Pancreas (tissue), 10 donors: ENCODE data around the gene BCAS3. TPM values are rescaled to one million over a fixed set of nuclear protein-coding genes. Genes with fewer than 3 reads are reported as not detected.

ENCODE experiments used
- ATAC-seq, 4 donors: fragments of 200-7000 bp; cut with Tn5 transposase; one replicate each; pipeline versions ENCODE4 v1.8.0 to v1.9.1; 2020; ENCODE audit warnings: mild to moderate bottlenecking in 4 of 4, moderate library complexity in 4 of 4
- DNase-seq, 6 donors: peaks; one replicate each; pipeline ENCODE4 v3.0.0-alpha.2; 2020
- FAIRE-seq: peaks from 2 replicates; lab custom pipeline; 2012; peaks lifted over from hg19 to GRCh38; lab: Jason Lieb, UNC
- H3K27ac ChIP-seq, 4 donors: fragments of 200-600 bp; sonication (generic); 1 replicate in 3 of 4; 2 replicates in 1 of 4; pipeline versions ENCODE4 v1.5.0 to v1.8.0; 2020
- H3K27me3 ChIP-seq, 4 donors: fragments of 200-600 bp; one replicate each; pipeline ENCODE4 v1.8.0; 2021
- H3K36me3 ChIP-seq, 3 donors: fragments of 200-600 bp; sonication (generic) in 1 of 3; one replicate each; pipeline versions ENCODE4 v1.5.0 to v1.8.0; 2020 to 2021
- H3K4me1 ChIP-seq, 3 donors: fragments of 200-600 bp; one replicate each; pipeline ENCODE4 v1.8.0; 2021
- H3K4me3 ChIP-seq, 4 donors: fragments of 200-600 bp; sonication (generic) in 2 of 4; one replicate each; pipeline versions ENCODE4 v1.5.0 to v1.8.0; 2020 to 2021
- H3K9me3 ChIP-seq, 4 donors: fragments of 200-600 bp; one replicate each; pipeline ENCODE4 v1.8.0; 2021
- WGBS, 2 donors: extraction: QIAGEN DNeasy Blood & Tissue Kit; methylation state at CpG; one replicate each; pipeline ENCODE4 v1.1.7; 2013; 5-methylcytosine and 5-hydroxymethylcytosine counted together
- intact Hi-C, 3 donors: fragments of 100-400 bp; cut with DNase I; formaldehyde crosslinking; loops; one replicate each; pipeline versions ENCODE4 v1.11.1 to v1.14.2; 2022
- polyA plus RNA-seq, 2 donors: library from polyadenylated mRNA; stranded (reverse); fragments of 200-250 nt; gene quantifications; one replicate each; pipeline ENCODE4 v1.2.3, GENCODE V29; 2013
- total RNA-seq, 6 donors: library from RNA; stranded (reverse); fragmentation: NEBNext Ultra II Directional in 4 of 6; extraction: Animal tissue kit (Norgen Biotek cat#: 25700) in 4 of 6; gene quantifications; one replicate each; pipeline versions ENCODE4 v1.2.1 to v1.2.4, GENCODE V29; 2021 to 2023
- TF ChIP-seq, protein P1 (sequence below), 4 donors: fragments of 200-600 bp; sonication (generic) in 3 of 4; IDR thresholded peaks; one replicate each; pipeline versions ENCODE4 v1.5.0 to v1.8.0; 2021; ENCODE audit warnings: antibody characterized with exemption in 4 of 4
- donor health status: healthy with polysubstance abuse.
- donor health status: DM: no; HTN: no; CAD: no; lungs with moderate emphysema.
- donor health status: DM: no; HTN: no; CAD: no.
- donor health status: control.
- donor health status: control.
- donor health status: Bipolar disorder and iron deficiency.
- donor health status: DM: yes; HTN: yes; CAD: no.
- donor health status: DM: no; HTN: no; CAD: no.
- donor health status: DM: no; HTN: no; CAD: no.
- donor health status: DM: yes; HTN: yes; CAD: no.

BCAS3 gene
- total and polyA plus RNA-seq, 8 donors: 4.6 to 27.7 (median 13.2) TPM

DNA sequence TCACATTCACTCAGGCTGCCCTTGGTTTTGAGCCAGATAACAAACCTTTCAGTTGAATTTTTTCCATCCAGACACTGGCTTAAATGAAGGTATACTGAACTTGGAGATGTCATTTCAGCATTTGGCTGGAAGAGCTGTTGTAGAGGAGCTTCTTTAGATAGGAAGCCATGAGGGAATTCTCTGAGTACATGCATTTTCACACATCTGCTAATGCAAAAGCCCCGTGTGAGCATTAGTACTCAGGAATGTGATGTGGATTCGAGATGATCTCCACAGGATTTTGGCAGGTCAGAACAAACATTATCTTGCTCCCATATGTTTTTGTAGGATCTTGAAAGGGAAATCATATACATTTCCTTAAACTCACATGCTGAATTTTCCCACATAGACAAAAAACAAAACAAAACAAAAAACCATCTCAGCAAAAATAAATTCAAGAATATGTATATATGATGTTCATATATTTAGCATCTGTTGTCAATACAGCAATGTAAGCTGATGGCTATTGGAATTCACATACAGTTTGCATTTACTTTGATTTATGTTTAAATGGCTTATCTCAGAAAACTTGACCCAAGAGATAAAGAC lies 444.8 kb downstream of the BCAS3 start:
- 74% methylated on average over 2 of the region's 2 CpGs for WGBS, 2 donors
- intact Hi-C loops: no loop called here
- no peak overlapping the region for H3K4me3 ChIP-seq
- no peaks in the 10 kb centered on the region for H3K4me1 ChIP-seq
- H3K27ac ChIP-seq: no peak overlapping the region
- no peaks in the 10 kb centered on the region for H3K36me3 ChIP-seq
- TF ChIP-seq, protein P1, sequence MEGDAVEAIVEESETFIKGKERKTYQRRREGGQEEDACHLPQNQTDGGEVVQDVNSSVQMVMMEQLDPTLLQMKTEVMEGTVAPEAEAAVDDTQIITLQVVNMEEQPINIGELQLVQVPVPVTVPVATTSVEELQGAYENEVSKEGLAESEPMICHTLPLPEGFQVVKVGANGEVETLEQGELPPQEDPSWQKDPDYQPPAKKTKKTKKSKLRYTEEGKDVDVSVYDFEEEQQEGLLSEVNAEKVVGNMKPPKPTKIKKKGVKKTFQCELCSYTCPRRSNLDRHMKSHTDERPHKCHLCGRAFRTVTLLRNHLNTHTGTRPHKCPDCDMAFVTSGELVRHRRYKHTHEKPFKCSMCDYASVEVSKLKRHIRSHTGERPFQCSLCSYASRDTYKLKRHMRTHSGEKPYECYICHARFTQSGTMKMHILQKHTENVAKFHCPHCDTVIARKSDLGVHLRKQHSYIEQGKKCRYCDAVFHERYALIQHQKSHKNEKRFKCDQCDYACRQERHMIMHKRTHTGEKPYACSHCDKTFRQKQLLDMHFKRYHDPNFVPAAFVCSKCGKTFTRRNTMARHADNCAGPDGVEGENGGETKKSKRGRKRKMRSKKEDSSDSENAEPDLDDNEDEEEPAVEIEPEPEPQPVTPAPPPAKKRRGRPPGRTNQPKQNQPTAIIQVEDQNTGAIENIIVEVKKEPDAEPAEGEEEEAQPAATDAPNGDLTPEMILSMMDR (IDR thresholded peaks at IDR 0.05): no peak
- ATAC-seq (no peak), FAIRE-seq (no peak), DNase-seq (no peak)
- H3K27me3 ChIP-seq: no peaks in the 10 kb centered on the region
- H3K9me3 ChIP-seq: no peaks in the 10 kb centered on the region

GRCh38 chr17:61124562-61124961 lies 446.9 kb downstream of the BCAS3 start:
- no peak overlapping the region for H3K4me3 ChIP-seq
- no peak for FAIRE-seq
- WGBS, 2 donors: 82 to 88% methylated on average over 1 of the region's 1 CpG
- no peaks in the 10 kb centered on the region for H3K4me1 ChIP-seq
- no peak for DNase-seq
- no peaks in the 10 kb centered on the region for H3K36me3 ChIP-seq
- no peak for ATAC-seq
- no peak overlapping the region for H3K27ac ChIP-seq
- no peaks in the 10 kb centered on the region for H3K9me3 ChIP-seq
- TF ChIP-seq, protein P1 (IDR thresholded peaks at IDR 0.05): no peak
- intact Hi-C loops: no loop called here
- H3K27me3 ChIP-seq: no peaks in the 10 kb centered on the region

DNA sequence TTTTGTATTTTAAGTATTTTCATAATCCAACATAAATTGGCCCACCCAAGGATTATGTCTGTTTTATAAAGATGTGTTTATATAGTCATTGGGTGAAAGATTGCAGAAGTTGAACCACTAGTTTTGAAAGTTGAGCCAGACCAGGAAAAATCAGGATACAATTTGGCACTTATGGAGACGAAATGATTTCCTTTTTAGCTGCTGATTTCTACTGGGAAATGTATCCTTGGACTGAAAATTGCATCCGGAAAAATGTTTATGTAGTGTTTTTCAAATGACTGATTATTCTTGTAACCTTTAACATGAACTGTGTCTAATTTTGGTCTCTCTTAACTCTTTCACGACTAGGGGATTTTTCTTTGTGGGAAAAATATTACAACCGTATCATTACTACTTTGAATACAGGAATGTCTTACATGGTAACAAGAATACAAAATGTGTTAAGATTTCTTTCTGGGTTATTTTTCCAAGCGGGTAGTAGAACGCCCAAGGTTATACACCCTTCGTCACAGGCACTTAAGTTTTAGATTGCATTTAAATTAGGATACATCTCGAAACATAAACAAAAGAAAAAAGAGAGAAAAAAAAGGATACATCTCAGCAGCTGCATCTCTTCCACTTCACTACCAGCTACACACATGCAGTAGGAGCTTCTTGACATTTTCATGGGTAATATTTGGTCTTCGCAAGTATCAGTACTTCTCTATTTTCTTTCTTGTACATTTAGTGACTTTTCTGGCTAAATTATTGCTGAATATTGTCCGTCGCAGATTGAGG lies 449.0 kb downstream of the BCAS3 start:
- intact Hi-C loops: no loop called here
- H3K4me1 ChIP-seq: no peaks in the 10 kb centered on the region
- no peak overlapping the region for H3K27ac ChIP-seq
- no peak for ATAC-seq
- 82 to 89% methylated on average over 11 of the region's 11 CpGs for WGBS, 2 donors
- no peak for FAIRE-seq
- no peaks in the 10 kb centered on the region for H3K36me3 ChIP-seq
- no peaks in the 10 kb centered on the region for H3K27me3 ChIP-seq
- DNase-seq: no peak
- no peaks in the 10 kb centered on the region for H3K9me3 ChIP-seq
- H3K4me3 ChIP-seq: no peak overlapping the region
- TF ChIP-seq, protein P1 (IDR thresholded peaks at IDR 0.05): no peak

GRCh38 chr17:61127960-61128359 lies 450.3 kb downstream of the BCAS3 start:
- FAIRE-seq (no peak), ATAC-seq (peak in 1 of 4 donors; percentile 33), DNase-seq (no peak)
- H3K27me3 ChIP-seq: no peaks in the 10 kb centered on the region
- H3K4me3 ChIP-seq: no peak overlapping the region
- no peaks in the 10 kb centered on the region for H3K9me3 ChIP-seq
- TF ChIP-seq, protein P1 (IDR thresholded peaks at IDR 0.05): no peak
- WGBS, 2 donors: 86 to 97% methylated on average over 2 of the region's 2 CpGs
- no peak overlapping the region for H3K27ac ChIP-seq
- no peaks in the 10 kb centered on the region for H3K36me3 ChIP-seq
- no peaks in the 10 kb centered on the region for H3K4me1 ChIP-seq
- intact Hi-C loops: no loop called here

DNA sequence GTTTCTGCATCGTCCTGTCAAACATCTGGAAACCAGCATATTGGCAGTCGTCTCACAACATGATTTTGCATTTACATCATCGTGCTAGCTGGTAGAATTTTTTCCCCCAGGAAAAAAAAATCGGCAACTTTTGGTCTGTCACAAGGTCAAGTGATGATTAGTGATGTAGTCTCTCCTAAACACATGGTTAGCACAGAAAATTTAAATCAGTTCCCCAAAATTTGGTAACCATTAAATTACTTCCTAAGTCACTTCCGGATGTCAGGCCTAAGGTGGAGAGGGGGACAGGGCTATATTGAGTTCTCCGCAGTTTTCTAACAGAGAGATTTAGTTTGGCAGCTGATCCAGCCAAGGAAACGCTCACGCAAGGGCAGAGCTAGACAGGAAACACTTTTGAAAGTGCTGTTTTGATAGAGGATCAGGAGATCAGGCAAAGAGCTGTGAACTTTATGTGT lies 451.0 kb downstream of the BCAS3 start:
- H3K4me3 ChIP-seq: no peak overlapping the region
- ATAC-seq: no peak
- no peaks in the 10 kb centered on the region for H3K9me3 ChIP-seq
- no peak for FAIRE-seq
- TF ChIP-seq, protein P1 (IDR thresholded peaks at IDR 0.05): no peak
- no peaks in the 10 kb centered on the region for H3K36me3 ChIP-seq
- no peaks in the 10 kb centered on the region for H3K4me1 ChIP-seq
- intact Hi-C loops: no loop called here
- no peak for DNase-seq
- H3K27ac ChIP-seq: no peak overlapping the region
- no peaks in the 10 kb centered on the region for H3K27me3 ChIP-seq
- 76 to 88% methylated on average over 8 of the region's 8 CpGs for WGBS, 2 donors
